ENCODE data around the gene ZDHHC22. TPM values are rescaled to one million over a fixed set of nuclear protein-coding genes. Genes with fewer than 3 reads are reported as not detected.

Gene ZDHHC22
- total and polyA plus RNA-seq, 2 experiments from 2014 or later = 0.12 TPM; not detected in 1

GRCh38 chr14:77100961-77101360, 40.6 kb downstream of the ZDHHC22 start:
- Histone ChIP-seq H3K4me1 (ENCODE audit: low read depth) (peaks cover 45% of the 10 kb centered on the region), H3K27me3 (no peaks in the 10 kb centered on the region), H3K4me3 (no peak overlapping the region), H3K9me3 (ENCODE audit: low read depth) (no peaks in the 10 kb centered on the region), H3K27ac (no peak overlapping the region), H3K36me3 (no peaks in the 10 kb centered on the region)
- DNase-seq (ENCODE audit: low read depth in 1 of 2, low spot score in 1 of 2) = no peak
- TF ChIP-seq CTCF (IDR thresholded peaks at IDR 0.05; ENCODE audit: low read depth, low read length) = no peak

- peak overlapping the region; percentile 88 for H3K4me3 ChIP-seq
- H3K36me3 ChIP-seq = no peaks in the 10 kb centered on the region
- DNase-seq (ENCODE audit: low read depth in 1 of 2, low spot score in 1 of 2) = peak in 1 of 2 donors; percentile 73
- H3K4me1 ChIP-seq (ENCODE audit: low read depth) = peaks cover 32% of the 10 kb centered on the region
- no peak for TF ChIP-seq CTCF (IDR thresholded peaks at IDR 0.05; ENCODE audit: low read depth, low read length)
- H3K27me3 ChIP-seq = no peaks in the 10 kb centered on the region
- H3K27ac ChIP-seq = peak overlapping the region; percentile 48
- H3K9me3 ChIP-seq (ENCODE audit: low read depth) = no peaks in the 10 kb centered on the region
These were observed 42.0 kb downstream of the ZDHHC22 start for GRCh38 chr14:77099425-77100167.

- H3K9me3 ChIP-seq (ENCODE audit: low read depth) = no peaks in the 10 kb centered on the region
- no peaks in the 10 kb centered on the region for H3K27me3 ChIP-seq
- peak in 1 of 2 donors; percentile 38 for DNase-seq (ENCODE audit: low read depth in 1 of 2, low spot score in 1 of 2)
- H3K27ac ChIP-seq = peak overlapping the region; percentile 78
- H3K4me1 ChIP-seq (ENCODE audit: low read depth) = peaks cover 26% of the 10 kb centered on the region
- TF ChIP-seq CTCF (IDR thresholded peaks at IDR 0.05; ENCODE audit: low read depth, low read length) = no peak
- H3K36me3 ChIP-seq = no peaks in the 10 kb centered on the region
- peak overlapping the region; percentile 88 for H3K4me3 ChIP-seq
These were observed 42.9 kb downstream of the ZDHHC22 start for GRCh38 chr14:77098529-77099353.

- DNase-seq (ENCODE audit: low read depth in 1 of 2, low spot score in 1 of 2) = peak; percentile 99 to 100
- Histone ChIP-seq H3K27ac (peak within 1 kb of the TSS; percentile 98), H3K4me1 (ENCODE audit: low read depth) (peaks cover 26% of the 10 kb centered on the region), H3K4me3 (peak within 1 kb of the TSS; percentile 88), H3K36me3 (no peaks in the 10 kb centered on the region), H3K27me3 (no peaks in the 10 kb centered on the region), H3K9me3 (ENCODE audit: low read depth) (no peaks in the 10 kb centered on the region)
- TF ChIP-seq CTCF (IDR thresholded peaks at IDR 0.05; ENCODE audit: low read depth, low read length) = no peak
These were observed 43.7 kb downstream of the ZDHHC22 start, which contains the start of gene CIPC for GRCh38 chr14:77097700-77098528. CIPC (plus strand) TSS chr14:77098258; CDS start chr14:77105709, 7,451 bp downstream.

Data from cardiac muscle cell (in vitro differentiated cells and primary cell).